Thoracic aorta (tissue), 2 donors: ENCODE results near the gene ESR2. TPM values are rescaled to one million over a fixed set of nuclear protein-coding genes. Genes with fewer than 3 reads are reported as not detected.

ENCODE experiments used
- ATAC-seq: fragments of 150-250 bp; one replicate; pipeline ENCODE4 v1.8.0; 2017; ENCODE audit warnings: low read depth; ENCODE audit not compliant: insufficient number of reproducible peaks, low FRiP score
- DNase-seq: peaks from one replicate; pipeline ENCODE4 v3.0.0-alpha.2; 2020; ENCODE audit warnings: low spot score
- H3K27ac ChIP-seq, 2 donors: fragments of 200-600 bp; sonication (generic); 1 replicate in 1 of 2; 2 replicates in 1 of 2; pipeline ENCODE4 v1.5.1; 2016; ENCODE audit warnings: mild to moderate bottlenecking in 2 of 2, moderate library complexity in 2 of 2
- H3K27me3 ChIP-seq: fragments of 200-600 bp; sonication (generic); replicated peaks from 2 replicates; pipeline ENCODE4 v1.6.0; 2016; ENCODE audit warnings: mild to moderate bottlenecking; ENCODE audit not compliant: insufficient read depth
- H3K36me3 ChIP-seq: fragments of 200-600 bp; sonication (generic); one replicate; pipeline ENCODE4 v1.5.1; 2016
- H3K4me1 ChIP-seq, 2 donors: fragments of 200-600 bp; sonication (generic); 1 replicate in 1 of 2; 2 replicates in 1 of 2; pipeline versions ENCODE4 v1.5.1 to v1.6.0; 2016; ENCODE audit warnings: low read depth in 2 of 2, mild to moderate bottlenecking in 1 of 2; ENCODE audit not compliant: control insufficient read depth in 1 of 2
- H3K4me3 ChIP-seq: fragments of 200-600 bp; sonication (generic); 2 replicates; pipeline ENCODE4 v1.5.1; 2016; ENCODE audit warnings: mild to moderate bottlenecking
- H3K9me3 ChIP-seq: fragments of 200-600 bp; sonication (generic); 2 replicates; pipeline ENCODE4 v1.5.1; 2016
- CTCF ChIP-seq: fragments of 200-600 bp; sonication (generic); IDR thresholded peaks from one replicate; pipeline ENCODE4 v1.5.1; 2019; ENCODE audit warnings: antibody characterized with exemption
- total RNA-seq, 2 donors: library from RNA; depleted of rRNA; stranded (reverse); fragments of >200 nt; gene quantifications; one replicate each; pipeline versions ENCODE4 v1.1.0 to v1.2.3, GENCODE V29; 2016

The ESR2 gene
- total RNA-seq, 2 donors from 2014 or later: 0.27 to 0.71 TPM

- Histone ChIP-seq H3K9me3 (no peaks in the 10 kb centered on the region), H3K4me1 (peaks cover 20 to 66% of the 10 kb centered on the region in 2 donors), H3K4me3 (peak overlapping the region; percentile 33), H3K27me3 (no peaks in the 10 kb centered on the region), H3K36me3 (peaks cover 5% of the 10 kb centered on the region), H3K27ac (peak overlapping the region; percentile 83 to 94)
- ATAC-seq: peak; percentile 95
- DNase-seq: peak; percentile 61
- no peak for TF ChIP-seq CTCF
Measured at GRCh38 chr14:64117671-64118402, 176.3 kb downstream of the ESR2 start.

- no peaks in the 10 kb centered on the region for H3K36me3 ChIP-seq
- TF ChIP-seq CTCF: no peak
- H3K4me3 ChIP-seq: no peak overlapping the region
- H3K27me3 ChIP-seq: no peaks in the 10 kb centered on the region
- DNase-seq (no peak), ATAC-seq (no peak)
- no peaks in the 10 kb centered on the region for H3K9me3 ChIP-seq
- H3K27ac ChIP-seq: peak overlapping the region; percentile 83 to 94
- peaks cover 24 to 69% of the 10 kb centered on the region in 2 donors for H3K4me1 ChIP-seq
Measured at GRCh38 chr14:64115401-64115800, 178.8 kb downstream of the ESR2 start.

- H3K4me3 ChIP-seq: no peak overlapping the region
- no peaks in the 10 kb centered on the region for H3K36me3 ChIP-seq
- H3K27me3 ChIP-seq: no peaks in the 10 kb centered on the region
- ATAC-seq: no peak
- H3K27ac ChIP-seq: peak overlapping the region; percentile 83 to 94
- no peaks in the 10 kb centered on the region for H3K9me3 ChIP-seq
- TF ChIP-seq CTCF: no peak
- no peak for DNase-seq
- H3K4me1 ChIP-seq: peaks cover 24 to 72% of the 10 kb centered on the region in 2 donors
Measured at GRCh38 chr14:64114796-64115195, 179.4 kb downstream of the ESR2 start.

GRCh38 chr14:64114166-64114565, 180.0 kb downstream of the ESR2 start:
- peaks cover 24 to 67% of the 10 kb centered on the region in 2 donors for H3K4me1 ChIP-seq
- H3K9me3 ChIP-seq: no peaks in the 10 kb centered on the region
- DNase-seq: no peak
- no peaks in the 10 kb centered on the region for H3K36me3 ChIP-seq
- H3K27ac ChIP-seq: peak overlapping the region; percentile 83 to 94
- H3K27me3 ChIP-seq: no peaks in the 10 kb centered on the region
- no peak overlapping the region for H3K4me3 ChIP-seq
- no peak for TF ChIP-seq CTCF
- no peak for ATAC-seq

- Histone ChIP-seq H3K4me3 (peak overlapping the region; percentile 26), H3K9me3 (no peaks in the 10 kb centered on the region), H3K27me3 (no peaks in the 10 kb centered on the region), H3K36me3 (no peaks in the 10 kb centered on the region), H3K27ac (peak overlapping the region; percentile 83 to 94), H3K4me1 (peaks cover 20 to 59% of the 10 kb centered on the region in 2 donors)
- DNase-seq (no peak), ATAC-seq (no peak)
- TF ChIP-seq CTCF: no peak
Measured at GRCh38 chr14:64112867-64113678, 181.1 kb downstream of the ESR2 start.
